GM20000 (cell line): ENCODE results near the gene PARP14.
"Not testable (repeated sequence)": the region's sequence is repeated elsewhere in the genome, so short reads cannot be mapped to it uniquely, and the experiment has no call there.

ENCODE experiments used
- DNase-seq: peaks from one replicate; pipeline ENCODE4 v3.0.0; 2012; ENCODE audit warnings: low spot score
- CTCF ChIP-seq: IDR thresholded peaks from 2 replicates; pipeline ENCODE4 v1.5.1; 2012; ENCODE audit warnings: mild to moderate bottlenecking, control low read depth; ENCODE audit errors: extremely low read depth, missing control alignments

The PARP14 gene

GRCh38 chr3:122739172-122739571 is 58.5 kb downstream of the PARP14 start:
- no peak for DNase-seq
- no peak for TF ChIP-seq CTCF

- DNase-seq: no peak
- TF ChIP-seq CTCF: no peak
Observed at GRCh38 chr3:122742234-122742633, 61.6 kb downstream of the PARP14 start.

GRCh38 chr3:122743581-122744120 is 63.0 kb downstream of the PARP14 start:
- TF ChIP-seq CTCF: no peak
- no peak for DNase-seq

GRCh38 chr3:122745369-122746021 is 64.9 kb downstream of the PARP14 start:
- TF ChIP-seq CTCF: no peak
- no peak for DNase-seq

- not testable (repeated sequence) for DNase-seq
Observed at GRCh38 chr3:122747295-122747694, 66.7 kb downstream of the PARP14 start.

- DNase-seq: no peak
- no peak for TF ChIP-seq CTCF
Observed at GRCh38 chr3:122748347-122748746, 67.7 kb downstream of the PARP14 start.

- peak; percentile 64 for TF ChIP-seq CTCF
- peak; percentile 76 for DNase-seq
Observed at GRCh38 chr3:122754929-122755328, 74.3 kb downstream of the PARP14 start.

- no peak for TF ChIP-seq CTCF
- DNase-seq: no peak
Observed at GRCh38 chr3:122755491-122755890, 74.9 kb downstream of the PARP14 start.
